Fibroblast of villous mesenchyme (primary cell): Measurements from ENCODE around the gene TRIP11. TPM values are rescaled to one million over a fixed set of nuclear protein-coding genes. Genes with fewer than 3 reads are reported as not detected.

Experiments
- DNase-seq: peaks from one replicate; pipeline ENCODE4 v3.0.0-alpha.2; 2010; ENCODE audit warnings: low read depth
- H3K4me3 ChIP-seq: 2 replicates; pipeline ENCODE4 v1.5.1; 2011; ENCODE audit warnings: low read depth, mild to moderate bottlenecking, low read length
- CTCF ChIP-seq: IDR thresholded peaks from 2 replicates; pipeline ENCODE4 v1.5.1; 2012; ENCODE audit warnings: low read depth, mild to moderate bottlenecking, low read length; ENCODE audit not compliant: insufficient read depth
- total RNA-seq: library from RNA; depleted of rRNA; stranded (reverse); fragments of >200 nt; gene quantifications from 2 replicates; pipeline ENCODE4 v1.2.3, GENCODE V29; 2012

TRIP11 gene
- total RNA-seq, 1 donor: 45.3 TPM

- DNase-seq: no peak
- no peak overlapping the region for H3K4me3 ChIP-seq
- TF ChIP-seq CTCF: no peak
Measured at GRCh38 chr14:92010644-92011043, 29.2 kb downstream of the TRIP11 start.

- DNase-seq: no peak
- H3K4me3 ChIP-seq: no peak overlapping the region
- no peak for TF ChIP-seq CTCF
Measured at GRCh38 chr14:92009604-92010003, 30.3 kb downstream of the TRIP11 start.

- no peak overlapping the region for H3K4me3 ChIP-seq
- no peak for TF ChIP-seq CTCF
- DNase-seq: no peak
Measured at GRCh38 chr14:92005019-92005418, 34.8 kb downstream of the TRIP11 start.

- no peak overlapping the region for H3K4me3 ChIP-seq
- TF ChIP-seq CTCF: no peak
- DNase-seq: no peak
Measured at GRCh38 chr14:92004062-92004461, 35.8 kb downstream of the TRIP11 start.

- no peak for DNase-seq
- no peak for TF ChIP-seq CTCF
- no peak overlapping the region for H3K4me3 ChIP-seq
Measured at GRCh38 chr14:91998667-91999570, 40.9 kb downstream of the TRIP11 start.

- no peak for DNase-seq
- no peak overlapping the region for H3K4me3 ChIP-seq
- no peak for TF ChIP-seq CTCF
Measured at GRCh38 chr14:91997492-91997891, 42.4 kb downstream of the TRIP11 start.

GRCh38 chr14:91996948-91997371 lies 42.9 kb downstream of the TRIP11 start:
- TF ChIP-seq CTCF: peak; percentile 71
- DNase-seq: peak; percentile 72
- H3K4me3 ChIP-seq: no peak overlapping the region
